Stimulated activated naive B cell treated with anti-CD40 and anti-IgM and Interleukin-4, amounts not matched to agents 10 μg/mL and 1 μg/mL and 100 μg/mL, for 72 hours (primary cell): Measurements from ENCODE around the gene SEMA3F.

Source experiments
- ATAC-seq, 2 donors: fragments of 150-1000 bp; cut with Tn5 transposase; replicated peaks; 2 replicates each; pipeline ENCODE4 v1.10.0; 2021; ENCODE audit warnings: moderate library complexity in 1 of 2
- DNase-seq: peaks from one replicate; pipeline ENCODE4 v3.0.0; 2021
- H3K27ac Mint-ChIP-seq: one replicate; pipeline ENCODE4 v1.8.0; 2022; ENCODE audit warnings: mild to moderate bottlenecking, mixed read lengths
- H3K27me3 Mint-ChIP-seq, 2 donors: one replicate each; pipeline ENCODE4 v1.8.0; 2022; ENCODE audit warnings: mixed read lengths in 2 of 2
- H3K36me3 Mint-ChIP-seq, 2 donors: one replicate each; pipeline ENCODE4 v1.8.0; 2022; ENCODE audit warnings: mixed read lengths in 2 of 2, mild to moderate bottlenecking in 1 of 2
- H3K4me1 Mint-ChIP-seq, 2 donors: one replicate each; pipeline ENCODE4 v1.8.0; 2022; ENCODE audit warnings: mixed read lengths in 2 of 2, mild to moderate bottlenecking in 1 of 2
- H3K4me3 Mint-ChIP-seq, 2 donors: one replicate each; pipeline ENCODE4 v1.8.0; 2022; ENCODE audit warnings: mild to moderate bottlenecking in 2 of 2, mixed read lengths in 2 of 2, moderate library complexity in 1 of 2
- H3K9me3 Mint-ChIP-seq, 2 donors: one replicate each; pipeline ENCODE4 v1.8.0; 2022; ENCODE audit warnings: mixed read lengths in 2 of 2, mild to moderate bottlenecking in 1 of 2

Gene SEMA3F

DNA sequence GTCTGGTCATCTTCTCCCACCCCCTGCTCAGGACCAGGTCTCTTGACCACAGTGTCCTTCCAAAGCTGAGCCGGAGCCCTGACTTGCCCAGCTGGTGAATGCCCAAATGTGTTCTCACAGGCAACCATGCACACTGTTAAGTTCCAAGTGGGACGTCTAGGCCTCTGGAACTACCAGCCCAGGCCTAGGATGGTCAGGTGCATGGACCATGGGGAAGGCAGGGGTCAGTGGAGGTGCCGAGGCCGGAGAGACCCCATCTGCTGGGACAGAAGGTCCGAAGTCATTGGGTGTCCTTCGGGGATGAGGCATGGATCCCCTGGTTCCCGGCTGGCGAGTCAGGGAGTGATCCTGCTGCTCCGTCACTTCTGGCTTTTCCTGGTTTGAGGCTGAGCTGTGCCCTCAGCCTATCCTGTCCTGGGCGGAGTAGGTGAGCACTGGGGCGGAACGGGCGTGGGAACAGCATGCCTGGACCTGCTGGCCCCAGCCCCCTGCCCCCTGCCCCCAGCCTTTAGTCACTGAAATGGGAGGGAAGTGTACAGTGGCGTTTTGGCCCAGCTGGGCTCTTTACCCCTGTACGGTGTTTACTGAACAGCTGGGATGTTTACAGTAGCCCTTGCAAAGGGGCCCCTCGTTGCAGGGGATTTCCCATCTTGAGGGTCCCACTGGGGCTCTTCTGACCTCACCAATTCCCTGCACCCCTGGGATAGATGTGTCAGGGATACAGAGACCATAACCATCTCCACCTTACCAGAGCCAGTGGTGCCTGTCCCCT is 12.1 kb downstream of the SEMA3F start:
- DNase-seq (no peak), ATAC-seq (no peak)
- H3K36me3 Mint-ChIP-seq = no peaks in the 10 kb centered on the region
- H3K27ac Mint-ChIP-seq = no peak overlapping the region
- H3K9me3 Mint-ChIP-seq = no peaks in the 10 kb centered on the region
- no peaks in the 10 kb centered on the region for H3K4me1 Mint-ChIP-seq
- peaks cover 0 to 7% of the 10 kb centered on the region in 2 donors for H3K27me3 Mint-ChIP-seq
- H3K4me3 Mint-ChIP-seq = no peak overlapping the region

DNA sequence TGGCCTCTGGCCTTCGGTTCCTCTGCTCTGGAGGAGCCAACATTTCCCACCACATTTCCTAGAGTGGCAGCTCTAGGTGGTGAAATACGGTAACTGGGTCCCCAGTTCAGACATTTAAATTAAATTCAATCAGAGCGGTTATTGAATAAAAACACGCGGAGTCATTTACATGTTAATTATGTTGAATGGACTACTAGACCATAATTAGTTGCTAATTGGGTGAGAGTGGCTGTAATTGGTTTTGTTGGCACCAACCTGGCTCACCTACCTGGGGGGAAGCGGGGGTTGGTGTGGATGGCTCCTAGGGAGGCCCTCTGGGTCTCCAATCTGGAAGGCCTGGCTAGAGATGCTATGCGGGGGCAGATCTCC is 12.7 kb downstream of the SEMA3F start:
- Mint-ChIP-seq H3K9me3 (no peaks in the 10 kb centered on the region), H3K27me3 (peaks cover 0 to 7% of the 10 kb centered on the region in 2 donors), H3K4me3 (no peak overlapping the region), H3K27ac (no peak overlapping the region), H3K4me1 (no peaks in the 10 kb centered on the region), H3K36me3 (no peaks in the 10 kb centered on the region)
- ATAC-seq (no peak), DNase-seq (no peak)

DNA sequence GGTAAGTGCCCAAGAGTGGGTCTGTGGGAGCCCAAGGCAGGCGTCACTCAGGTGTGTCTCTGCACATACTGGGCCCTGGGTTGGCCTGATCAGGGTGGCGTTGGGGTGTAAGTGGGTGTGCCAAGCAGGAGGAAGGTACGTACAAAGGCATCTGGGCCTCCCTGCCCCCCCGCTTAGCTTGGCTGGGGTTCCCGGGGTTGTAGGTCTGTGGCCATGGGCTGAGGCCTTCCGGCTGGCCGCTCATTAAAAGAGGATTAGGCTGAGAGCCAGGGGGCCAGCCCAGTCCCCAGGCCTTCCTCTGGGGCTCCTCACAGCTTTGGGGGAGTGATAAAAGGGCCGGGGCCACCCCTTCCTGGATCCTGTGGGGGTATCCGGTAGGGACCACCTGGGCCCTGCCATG is 13.3 kb downstream of the SEMA3F start:
- no peak overlapping the region for H3K4me3 Mint-ChIP-seq
- ATAC-seq = no peak
- no peaks in the 10 kb centered on the region for H3K4me1 Mint-ChIP-seq
- H3K27ac Mint-ChIP-seq = no peak overlapping the region
- no peaks in the 10 kb centered on the region for H3K36me3 Mint-ChIP-seq
- peaks cover 0 to 7% of the 10 kb centered on the region in 2 donors for H3K27me3 Mint-ChIP-seq
- no peaks in the 10 kb centered on the region for H3K9me3 Mint-ChIP-seq
- DNase-seq = no peak

DNA sequence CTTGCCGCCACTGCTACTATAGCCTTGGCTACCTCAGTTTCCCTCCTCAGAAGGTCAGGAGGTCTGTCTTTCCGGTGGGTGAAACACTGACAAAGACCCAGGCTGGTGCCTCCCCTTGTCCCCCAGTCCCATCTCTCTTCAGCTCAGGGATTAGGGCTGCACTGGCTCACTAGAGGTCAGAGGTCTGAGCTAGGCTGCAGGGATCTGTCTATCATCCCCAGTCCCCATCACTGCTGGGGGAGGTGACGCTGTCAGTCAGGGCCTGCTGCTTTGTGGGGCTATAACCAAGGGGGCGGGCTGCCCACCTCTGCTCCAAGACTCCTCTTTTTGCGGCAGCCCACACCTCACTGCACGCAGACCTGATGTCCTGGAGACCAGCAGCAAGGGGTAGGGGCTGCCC is 13.7 kb downstream of the SEMA3F start:
- peaks cover 1 to 3% of the 10 kb centered on the region in 2 donors for H3K4me1 Mint-ChIP-seq
- no peaks in the 10 kb centered on the region for H3K36me3 Mint-ChIP-seq
- no peak for ATAC-seq
- H3K4me3 Mint-ChIP-seq = no peak overlapping the region
- no peak overlapping the region for H3K27ac Mint-ChIP-seq
- H3K27me3 Mint-ChIP-seq = peaks cover 0 to 7% of the 10 kb centered on the region in 2 donors
- H3K9me3 Mint-ChIP-seq = no peaks in the 10 kb centered on the region
- no peak for DNase-seq

DNA sequence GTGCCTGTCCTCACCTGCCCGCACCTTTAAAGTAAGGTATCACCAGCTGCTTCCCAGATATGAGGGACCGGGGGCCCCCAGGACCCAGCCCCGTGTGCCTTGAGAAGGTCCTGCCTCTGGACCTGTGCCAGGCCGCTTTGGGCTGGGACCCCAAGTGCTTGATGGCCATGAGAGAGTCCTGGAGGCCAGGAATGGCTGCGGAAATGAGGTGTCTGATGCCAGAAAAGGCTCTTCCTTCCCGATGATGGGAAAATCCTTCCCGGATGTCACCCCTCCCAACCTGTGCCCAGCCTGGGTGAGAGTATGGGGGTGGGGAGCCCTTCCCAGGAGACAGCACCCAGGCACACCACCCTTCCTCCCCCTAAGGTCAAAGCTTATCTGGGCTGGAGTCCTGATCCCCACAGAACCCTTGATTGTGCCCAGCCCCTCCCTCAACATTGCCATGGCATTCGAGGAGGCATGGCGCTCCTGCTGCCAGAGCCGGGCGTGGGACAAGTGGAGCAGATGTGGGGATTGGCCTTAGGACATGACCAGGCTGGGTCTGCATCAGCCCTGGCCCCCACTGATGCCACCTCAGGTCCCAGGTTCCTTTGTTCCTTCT is 14.2 kb downstream of the SEMA3F start:
- Mint-ChIP-seq H3K4me1 (peaks cover 1 to 5% of the 10 kb centered on the region in 2 donors), H3K27me3 (peaks cover 0 to 7% of the 10 kb centered on the region in 2 donors), H3K27ac (no peak overlapping the region)

DNA sequence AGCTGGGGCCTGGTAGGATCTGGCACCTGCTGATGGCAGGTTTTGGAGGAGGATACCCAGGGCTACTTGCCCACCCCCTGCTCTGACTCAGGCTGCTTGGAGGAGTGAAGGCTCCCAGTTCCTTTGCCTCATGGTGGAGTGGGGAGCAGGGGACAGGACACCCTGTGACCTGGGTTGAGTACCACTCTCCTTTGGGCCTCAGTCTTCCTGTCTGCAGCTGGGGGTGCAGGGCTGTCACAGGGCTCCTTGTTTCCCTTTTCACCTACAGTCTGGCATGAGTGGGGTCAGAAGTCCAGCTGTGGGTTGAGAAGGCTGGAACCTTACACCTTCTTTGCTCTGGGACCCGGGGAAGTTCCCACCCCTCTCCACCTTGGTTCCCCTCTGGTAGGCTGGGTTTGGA is 14.7 kb downstream of the SEMA3F start:
- Mint-ChIP-seq H3K27me3 (peaks cover 0 to 7% of the 10 kb centered on the region in 2 donors), H3K36me3 (no peaks in the 10 kb centered on the region), H3K27ac (no peak overlapping the region), H3K4me3 (no peak overlapping the region), H3K9me3 (no peaks in the 10 kb centered on the region), H3K4me1 (peaks cover 1 to 5% of the 10 kb centered on the region in 2 donors)
- ATAC-seq (no peak), DNase-seq (no peak)

More for the DNA sequence above, 14.2 kb downstream of the SEMA3F start:
- no peak overlapping the region for H3K4me3 Mint-ChIP-seq
- no peak for DNase-seq
- H3K36me3 Mint-ChIP-seq = no peaks in the 10 kb centered on the region
- no peak for ATAC-seq
- no peaks in the 10 kb centered on the region for H3K9me3 Mint-ChIP-seq

DNA sequence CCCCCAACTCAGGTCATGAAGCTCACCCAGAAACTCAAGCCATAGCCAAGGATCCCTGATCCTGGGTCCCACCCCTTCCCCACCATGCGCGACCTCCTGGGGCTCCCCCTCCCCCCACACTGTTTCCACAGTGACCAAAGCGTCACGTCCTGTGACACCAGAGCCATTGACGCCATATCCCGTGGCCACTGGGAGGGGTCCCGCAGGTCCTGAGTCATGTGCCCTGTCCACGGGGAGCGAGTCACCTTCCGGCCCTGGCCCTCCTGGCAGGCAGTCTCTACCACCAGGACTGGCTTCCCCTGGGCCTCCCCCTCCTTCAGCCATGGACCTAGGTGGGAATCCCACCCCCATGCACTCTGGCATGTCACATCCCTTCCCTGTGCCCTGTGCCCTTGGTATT is 15.6 kb downstream of the SEMA3F start:
- peaks cover 0 to 7% of the 10 kb centered on the region in 2 donors for H3K27me3 Mint-ChIP-seq
- DNase-seq (no peak), ATAC-seq (no peak)
- no peaks in the 10 kb centered on the region for H3K9me3 Mint-ChIP-seq
- H3K4me1 Mint-ChIP-seq = peaks cover 1 to 5% of the 10 kb centered on the region in 2 donors
- no peaks in the 10 kb centered on the region for H3K36me3 Mint-ChIP-seq
- no peak overlapping the region for H3K27ac Mint-ChIP-seq
- no peak overlapping the region for H3K4me3 Mint-ChIP-seq

DNA sequence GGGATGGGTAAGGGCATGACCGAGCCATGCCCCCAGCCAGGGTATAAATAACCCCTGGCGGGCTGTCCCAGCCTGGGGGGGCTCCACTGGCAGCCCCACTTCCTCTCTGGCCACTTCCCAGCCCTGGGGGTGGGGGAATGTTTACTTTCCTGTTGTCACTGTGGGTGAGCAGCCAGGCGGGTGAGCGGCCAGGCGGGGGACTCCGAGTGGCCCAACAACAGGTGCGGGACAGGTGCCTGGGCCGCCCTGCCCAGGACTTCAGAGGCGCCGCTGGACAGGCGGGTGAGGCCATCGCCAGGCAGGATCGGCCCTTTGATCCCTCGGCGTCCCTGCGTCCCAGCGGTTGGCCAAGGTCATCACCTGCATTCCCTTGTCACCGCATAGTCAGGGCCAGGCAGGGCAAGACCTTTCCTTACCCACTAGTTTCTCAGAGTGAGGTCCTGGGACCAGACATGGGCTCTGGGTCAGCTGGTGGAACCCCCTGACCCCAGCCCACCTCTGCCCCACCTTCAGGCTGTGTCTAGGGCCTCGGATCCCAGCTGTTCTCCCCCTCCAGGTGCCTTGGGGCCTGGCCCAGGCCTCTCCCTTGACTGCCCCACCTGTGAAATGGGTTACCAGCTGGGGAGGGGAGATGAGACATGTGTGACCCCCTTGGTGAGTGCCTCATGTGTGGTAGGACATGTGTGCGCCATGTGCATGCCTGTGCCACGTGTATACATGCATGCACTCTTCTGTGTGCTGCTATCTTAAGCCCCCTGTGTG is 16.6 kb downstream of the SEMA3F start:
- Mint-ChIP-seq H3K9me3 (no peaks in the 10 kb centered on the region), H3K4me1 (peaks cover 1 to 5% of the 10 kb centered on the region in 2 donors), H3K27me3 (peaks cover 0 to 7% of the 10 kb centered on the region in 2 donors), H3K36me3 (no peaks in the 10 kb centered on the region), H3K4me3 (no peak overlapping the region), H3K27ac (no peak overlapping the region)
- DNase-seq (no peak), ATAC-seq (no peak)

DNA sequence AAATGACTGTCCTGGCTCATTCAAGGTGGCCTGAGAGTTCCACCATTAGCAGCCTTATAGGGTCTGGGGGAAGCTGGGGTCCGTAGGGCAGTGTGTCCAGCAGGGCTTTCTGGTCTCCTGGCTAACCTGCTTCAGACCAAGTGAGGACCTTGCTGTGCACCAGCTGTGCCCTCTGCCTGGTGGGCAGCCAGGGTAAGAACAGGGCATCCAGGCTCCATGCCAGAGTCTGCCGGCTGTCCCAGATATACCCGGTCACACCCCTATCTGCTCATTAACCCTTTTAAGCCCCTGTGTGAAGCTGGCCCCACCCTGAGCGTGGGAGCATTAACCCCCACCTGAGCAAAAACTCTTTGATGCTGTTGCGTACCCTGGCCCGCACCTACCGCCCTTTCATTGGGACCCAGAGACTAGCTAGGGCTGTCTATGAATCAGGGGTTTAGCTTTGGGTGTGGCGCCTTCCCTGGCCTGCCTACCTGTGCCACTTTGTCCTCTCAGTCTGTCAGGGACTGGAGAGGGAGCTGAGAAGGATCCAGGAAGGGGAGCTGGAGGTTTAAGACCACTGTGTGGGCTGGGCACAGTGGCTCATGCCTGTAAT is 17.6 kb downstream of the SEMA3F start:
- Mint-ChIP-seq H3K36me3 (no peaks in the 10 kb centered on the region), H3K4me1 (peaks cover 1 to 5% of the 10 kb centered on the region in 2 donors), H3K27ac (no peak overlapping the region), H3K27me3 (peaks cover 0 to 7% of the 10 kb centered on the region in 2 donors), H3K9me3 (no peaks in the 10 kb centered on the region), H3K4me3 (no peak overlapping the region)
- DNase-seq = no peak
- no peak for ATAC-seq

DNA sequence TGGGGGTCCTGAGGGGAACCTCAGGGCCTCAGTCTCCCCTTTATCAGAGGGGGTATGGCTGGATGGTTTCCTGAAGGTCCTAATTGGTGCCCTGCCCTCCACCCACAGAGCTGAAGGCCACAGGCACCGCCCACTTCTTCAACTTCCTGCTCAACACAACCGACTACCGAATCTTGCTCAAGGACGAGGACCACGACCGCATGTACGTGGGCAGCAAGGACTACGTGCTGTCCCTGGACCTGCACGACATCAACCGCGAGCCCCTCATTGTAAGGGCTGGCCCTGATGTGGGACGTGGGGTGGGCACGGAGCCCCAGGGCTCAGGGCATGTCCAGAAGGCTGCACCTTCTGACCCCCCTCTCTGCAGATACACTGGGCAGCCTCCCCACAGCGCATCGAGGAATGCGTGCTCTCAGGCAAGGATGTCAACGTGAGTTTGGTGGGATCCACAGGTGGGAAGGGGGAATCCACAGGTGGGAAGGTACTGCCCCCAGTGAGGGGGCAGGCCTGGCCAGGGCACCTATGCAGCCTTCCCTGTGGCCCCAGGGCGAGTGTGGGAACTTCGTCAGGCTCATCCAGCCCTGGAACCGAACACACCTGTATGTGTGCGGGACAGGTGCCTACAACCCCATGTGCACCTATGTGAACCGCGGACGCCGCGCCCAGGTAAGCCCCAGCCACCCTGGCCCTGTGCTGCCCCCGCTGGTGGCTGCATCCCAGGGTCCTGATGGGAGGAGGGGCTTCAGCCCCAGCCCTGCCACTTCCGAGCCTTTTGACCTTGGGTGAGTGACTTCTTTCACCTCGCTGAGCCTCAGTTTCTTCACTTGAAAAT is 18.8 kb downstream of the SEMA3F start:
- H3K27ac Mint-ChIP-seq = no peak overlapping the region
- DNase-seq (no peak), ATAC-seq (no peak)
- H3K9me3 Mint-ChIP-seq = no peaks in the 10 kb centered on the region
- no peaks in the 10 kb centered on the region for H3K36me3 Mint-ChIP-seq
- no peak overlapping the region for H3K4me3 Mint-ChIP-seq
- peaks cover 0 to 7% of the 10 kb centered on the region in 2 donors for H3K27me3 Mint-ChIP-seq
- H3K4me1 Mint-ChIP-seq = peaks cover 1 to 5% of the 10 kb centered on the region in 2 donors

DNA sequence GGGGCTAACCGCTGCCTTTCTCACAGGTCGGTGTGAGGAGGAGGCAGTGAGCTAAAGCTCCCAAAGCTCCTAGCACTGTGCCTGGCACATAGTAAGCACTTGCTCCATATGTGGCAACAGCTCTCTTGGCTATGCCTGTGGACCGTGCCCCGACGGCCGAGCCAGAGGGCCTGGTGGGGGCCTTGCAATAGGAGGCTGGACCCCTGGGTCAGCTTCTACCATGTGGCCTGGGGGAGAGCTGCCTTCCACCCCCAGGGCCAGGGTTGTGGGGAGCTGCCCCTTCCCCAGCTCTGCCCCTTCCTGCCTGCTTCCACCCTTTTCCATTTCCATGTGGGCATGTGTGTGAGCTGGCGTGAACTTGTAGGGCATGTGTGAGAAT is 19.4 kb downstream of the SEMA3F start:
- Mint-ChIP-seq H3K4me1 (peaks cover 1 to 5% of the 10 kb centered on the region in 2 donors), H3K4me3 (no peak overlapping the region), H3K27me3 (peaks cover 0 to 8% of the 10 kb centered on the region in 2 donors), H3K27ac (no peak overlapping the region), H3K9me3 (no peaks in the 10 kb centered on the region), H3K36me3 (no peaks in the 10 kb centered on the region)
- ATAC-seq (no peak), DNase-seq (no peak)

DNA sequence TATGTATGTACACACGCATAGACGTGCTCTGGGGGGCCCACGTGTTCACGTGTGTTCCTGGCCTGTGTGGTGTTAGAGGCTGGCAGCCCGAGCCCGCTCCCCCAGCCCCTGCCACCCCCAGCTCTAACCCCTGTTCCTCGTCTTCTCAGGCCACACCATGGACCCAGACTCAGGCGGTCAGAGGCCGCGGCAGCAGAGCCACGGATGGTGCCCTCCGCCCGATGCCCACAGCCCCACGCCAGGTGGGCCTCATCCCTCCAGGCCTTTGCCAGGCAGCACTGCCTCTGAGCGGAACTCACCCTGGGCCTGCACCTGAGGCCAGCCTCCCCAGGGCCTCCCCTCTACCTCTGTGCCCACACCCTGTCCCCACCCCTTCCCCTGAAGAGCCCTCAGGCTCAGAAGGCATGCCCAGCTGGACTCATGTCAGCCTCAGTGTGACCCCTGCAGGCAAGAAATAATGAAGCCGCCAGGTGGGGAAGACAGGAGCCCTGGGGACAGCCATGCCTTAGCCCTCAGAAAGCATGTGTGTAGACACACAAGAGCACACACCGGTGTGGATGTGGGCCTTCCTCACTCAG is 19.9 kb downstream of the SEMA3F start:
- H3K36me3 Mint-ChIP-seq = no peaks in the 10 kb centered on the region
- ATAC-seq (no peak), DNase-seq (no peak)
- H3K4me3 Mint-ChIP-seq = no peak overlapping the region
- H3K27ac Mint-ChIP-seq = no peak overlapping the region
- H3K4me1 Mint-ChIP-seq = peaks cover 1 to 5% of the 10 kb centered on the region in 2 donors
- peaks cover 0 to 5% of the 10 kb centered on the region in 2 donors for H3K27me3 Mint-ChIP-seq
- H3K9me3 Mint-ChIP-seq = no peaks in the 10 kb centered on the region

DNA sequence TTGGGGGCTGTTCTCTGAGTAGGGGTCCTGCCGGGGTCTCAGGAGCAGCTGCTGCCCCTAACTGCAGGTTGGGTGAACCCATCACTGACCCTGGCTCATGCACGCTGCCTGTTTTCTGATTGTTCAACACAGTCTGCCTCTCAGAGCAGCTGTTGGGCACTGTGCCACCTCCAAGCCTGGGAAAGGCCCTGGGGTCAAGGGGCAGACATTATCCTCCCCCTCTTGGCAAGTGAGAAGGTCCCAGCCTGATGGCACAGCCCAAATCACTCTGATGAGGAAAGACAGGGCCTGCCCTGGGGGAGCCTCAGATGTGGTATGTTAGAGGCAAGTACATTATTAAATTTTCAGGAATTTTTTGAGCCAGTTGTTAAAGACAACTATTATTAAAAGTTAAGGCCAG is 22.2 kb downstream of the SEMA3F start:
- DNase-seq (no peak), ATAC-seq (no peak)
- Mint-ChIP-seq H3K4me1 (peaks cover 1 to 5% of the 10 kb centered on the region in 2 donors), H3K36me3 (no peaks in the 10 kb centered on the region), H3K27me3 (peaks cover 0 to 4% of the 10 kb centered on the region in 2 donors), H3K9me3 (no peaks in the 10 kb centered on the region), H3K4me3 (no peak overlapping the region), H3K27ac (no peak overlapping the region)
